T-cell (primary cell): ENCODE measurements around the gene SLC24A3. TPM values are rescaled to one million over a fixed set of nuclear protein-coding genes. Genes with fewer than 3 reads are reported as not detected.

Experiments
- ATAC-seq, 4 experiments: fragments of 200-7000 bp in 3 of 4; fragments of 150-1000 bp in 1 of 4; cut with Tn5 transposase; replicated peaks in 1 of 4; 1 replicate in 3 of 4; 2 replicates in 1 of 4; pipeline ENCODE4 v1.10.0; 2021; ENCODE audit warnings: moderate library complexity in 3 of 4, mild to moderate bottlenecking in 2 of 4, moderate number of reproducible peaks in 1 of 4
- CTCF ChIA-PET, 2 donors: fragments of 300-600 bp; sonication (Branson Sonifier 250); formaldehyde crosslinking; loops; one replicate each; lab custom pipeline; 2022; ENCODE audit warnings: antibody characterized with exemption in 2 of 2; lab: Charles Lee
- POLR2A ChIA-PET, 2 donors: fragments of 300-600 bp; sonication (Branson Sonifier 250); formaldehyde crosslinking; loops; one replicate each; lab custom pipeline; 2022; ENCODE audit warnings: antibody characterized with exemption in 2 of 2; lab: Charles Lee
- DNase-seq, 35 experiments: peaks; one replicate each; pipeline versions ENCODE4 v3.0.0 to v3.0.0-alpha.2; 2013 to 2023
- H3K27ac ChIP-seq: one replicate; pipeline ENCODE4 v1.5.1; 2013; ENCODE audit warnings: low read length
- H3K27me3 ChIP-seq, 2 experiments: replicated peaks in 1 of 2; 1 replicate in 1 of 2; 2 replicates in 1 of 2; pipeline versions ENCODE4 v1.6.1 to v1.7.0; 2013; ENCODE audit warnings: low read length in 1 of 2, mixed read lengths in 1 of 2; ENCODE audit not compliant: control insufficient read depth in 2 of 2, insufficient read depth in 2 of 2; ENCODE audit errors: extremely low read depth in 1 of 2
- H3K36me3 ChIP-seq, 2 donors: 1 replicate in 1 of 2; 2 replicates in 1 of 2; pipeline versions ENCODE4 v1.6.1 to v1.7.0; 2013; ENCODE audit warnings: low read length in 1 of 2; ENCODE audit not compliant: control insufficient read depth in 2 of 2, insufficient read depth in 1 of 2; ENCODE audit errors: extremely low read depth in 1 of 2
- H3K4me1 ChIP-seq, 2 experiments: 1 replicate in 1 of 2; 2 replicates in 1 of 2; pipeline versions ENCODE4 v1.6.1 to v1.7.0; 2013; ENCODE audit warnings: low read length in 2 of 2, mixed read lengths in 1 of 2; ENCODE audit not compliant: insufficient read depth in 2 of 2, control insufficient read depth in 1 of 2; ENCODE audit errors: extremely low read depth in 1 of 2
- H3K4me3 ChIP-seq, 2 donors: 1 replicate in 1 of 2; 2 replicates in 1 of 2; pipeline versions ENCODE4 v1.5.1 to v1.7.0; 2013; ENCODE audit warnings: mild to moderate bottlenecking in 2 of 2, low read length in 1 of 2, moderate library complexity in 1 of 2; ENCODE audit not compliant: control insufficient read depth in 1 of 2; ENCODE audit errors: extremely low read depth in 1 of 2
- H3K9me3 ChIP-seq: 2 replicates; pipeline ENCODE4 v1.7.0; 2013
- H3K27ac Mint-ChIP-seq, 2 donors: one replicate each; pipeline ENCODE4 v1.8.0; 2020 to 2021; ENCODE audit warnings: mild to moderate bottlenecking in 2 of 2, mixed read lengths in 2 of 2
- H3K27me3 Mint-ChIP-seq, 2 donors: one replicate each; pipeline ENCODE4 v1.8.0; 2021 to 2022; ENCODE audit warnings: mixed read lengths in 2 of 2
- H3K36me3 Mint-ChIP-seq: one replicate; pipeline ENCODE4 v1.8.0; 2021; ENCODE audit warnings: mixed read lengths
- H3K4me1 Mint-ChIP-seq, 3 donors: one replicate each; pipeline ENCODE4 v1.8.0; 2020 to 2022; ENCODE audit warnings: mixed read lengths in 3 of 3, mild to moderate bottlenecking in 1 of 3
- H3K4me3 Mint-ChIP-seq, 3 donors: one replicate each; pipeline ENCODE4 v1.8.0; 2020 to 2022; ENCODE audit warnings: mild to moderate bottlenecking in 3 of 3, mixed read lengths in 3 of 3, moderate library complexity in 3 of 3
- H3K9me3 Mint-ChIP-seq, 3 donors: one replicate each; pipeline ENCODE4 v1.8.0; 2020 to 2022; ENCODE audit warnings: mixed read lengths in 3 of 3
- WGBS: methylation state at CpG from one replicate; pipeline ENCODE4 v1.1.5; 2013; ENCODE audit warnings: missing lambda C conversion rate; ENCODE audit not compliant: insufficient coverage; 5-methylcytosine and 5-hydroxymethylcytosine counted together
- total RNA-seq, 35 experiments: library from RNA in 6 of 35; stranded (reverse) in 6 of 35; fragments of 120-200 nt in 1 of 35; gene quantifications; one replicate each; pipeline versions ENCODE4 v1.2.1 to v1.2.4 and lab custom pipeline; 2013 to 2026

Gene SLC24A3
- total RNA-seq, 5 donors from 2014 or later (not counting 1 experiment from before 2014, with no cell fraction given), result 0.06 to 0.25 (median 0.12) TPM

- no peak overlapping the region for H3K27ac ChIP-seq
- ChIA-PET POLR2A (no interaction called here), CTCF (interaction anchor here in 1 of 2 donors (1.0 kb wide), 1 partner anchor 455 kb away, joined by 3 read pairs; no protein-coding TSS in a partner anchor)
- no peak for ATAC-seq
- Mint-ChIP-seq H3K9me3 (no peaks in the 10 kb centered on the region), H3K27ac (no peak overlapping the region), H3K36me3 (no peaks in the 10 kb centered on the region), H3K4me3 (no peak overlapping the region), H3K4me1 (no peaks in the 10 kb centered on the region), H3K27me3 (peaks cover 22 to 30% of the 10 kb centered on the region in 2 donors)
- peaks cover 0 to 8% of the 10 kb centered on the region in 2 experiments for H3K27me3 ChIP-seq
- no peaks in the 10 kb centered on the region for H3K36me3 ChIP-seq
- no peaks in the 10 kb centered on the region for H3K4me1 ChIP-seq
- WGBS, result 6% methylated on average over 6 of the region's 8 CpGs
- H3K9me3 ChIP-seq, result no peaks in the 10 kb centered on the region
- H3K4me3 ChIP-seq, result no peak overlapping the region
- peak in 29 of 35 experiments; percentile 6 to 64 (median 31) for DNase-seq
Observed at GRCh38 chr20:19205981-19206396, 6.5 kb upstream of the SLC24A3 start.

- ATAC-seq, result no peak
- peaks cover 0 to 17% of the 10 kb centered on the region in 2 experiments for H3K27me3 ChIP-seq
- H3K27me3 Mint-ChIP-seq, result peaks cover 27 to 38% of the 10 kb centered on the region in 2 donors
- H3K4me3 Mint-ChIP-seq, result no peak overlapping the region
- no peaks in the 10 kb centered on the region for H3K36me3 Mint-ChIP-seq
- no peaks in the 10 kb centered on the region for H3K9me3 Mint-ChIP-seq
- no peak overlapping the region for H3K4me3 ChIP-seq
- ChIA-PET POLR2A (no interaction called here), CTCF (interaction anchor here in 1 of 2 donors (1.2 kb wide), 1 partner anchor 28 kb away, joined by 4 read pairs; no protein-coding TSS in a partner anchor)
- no peak overlapping the region for H3K27ac ChIP-seq
- H3K36me3 ChIP-seq, result no peaks in the 10 kb centered on the region
- no peaks in the 10 kb centered on the region for H3K9me3 ChIP-seq
- no peak for DNase-seq
- no CpG with 5 or more reads among the region's 1 CpG for WGBS
- H3K27ac Mint-ChIP-seq, result no peak overlapping the region
- peaks cover 0 to 4% (median 3%) of the 10 kb centered on the region in 3 donors for H3K4me1 Mint-ChIP-seq
- no peaks in the 10 kb centered on the region for H3K4me1 ChIP-seq
Observed at GRCh38 chr20:19207541-19207940, 4.9 kb upstream of the SLC24A3 start.

DNA sequence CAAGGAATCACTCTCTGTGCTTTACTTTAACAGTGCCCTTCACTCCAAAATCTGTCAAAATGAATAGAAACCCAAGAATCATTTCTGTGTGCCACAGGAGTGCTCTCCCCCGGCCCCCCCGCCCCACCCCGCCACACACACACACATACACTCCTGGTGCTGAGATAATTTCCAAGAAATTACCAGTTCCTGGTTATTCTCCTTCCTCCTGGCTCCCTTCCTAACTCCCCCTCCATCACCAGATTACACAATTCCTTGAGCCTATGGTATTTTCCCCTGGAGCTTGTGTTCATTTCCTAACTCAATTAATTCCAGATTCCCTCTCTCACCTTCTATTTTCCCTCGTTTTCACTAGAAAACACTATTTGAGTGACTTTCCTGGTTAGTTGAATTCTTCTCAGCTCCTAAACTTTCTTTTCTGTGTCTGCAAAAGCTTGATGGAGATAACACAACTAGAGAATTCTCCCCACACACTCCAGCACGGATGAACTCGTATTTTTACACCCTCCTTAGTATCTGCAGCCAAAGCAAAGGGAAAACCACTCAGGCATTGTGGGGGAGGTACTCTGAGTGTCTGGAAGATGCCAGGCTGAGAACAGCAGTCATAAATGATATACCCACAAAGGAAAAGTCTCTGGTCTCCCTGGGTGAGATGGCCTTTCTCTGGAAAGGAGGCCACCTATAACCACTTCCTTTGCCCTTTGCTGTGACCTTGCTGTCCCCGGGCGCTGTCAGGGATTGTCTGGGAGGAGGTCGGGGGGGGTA, 1.9 kb upstream of the SLC24A3 start:
- no peaks in the 10 kb centered on the region for H3K4me1 ChIP-seq
- no peaks in the 10 kb centered on the region for H3K9me3 ChIP-seq
- H3K36me3 ChIP-seq, result no peaks in the 10 kb centered on the region
- ChIA-PET CTCF (no interaction called here), POLR2A (no interaction called here)
- H3K4me3 ChIP-seq, result no peak overlapping the region
- peaks cover 2 to 29% of the 10 kb centered on the region in 2 experiments for H3K27me3 ChIP-seq
- no peaks in the 10 kb centered on the region for H3K9me3 Mint-ChIP-seq
- DNase-seq (no peak), ATAC-seq (no peak)
- no peak overlapping the region for H3K4me3 Mint-ChIP-seq
- no peaks in the 10 kb centered on the region for H3K36me3 Mint-ChIP-seq
- 80% methylated on average over 1 of the region's 9 CpGs for WGBS
- H3K27ac Mint-ChIP-seq, result no peak overlapping the region
- peaks cover 0 to 6% (median 3%) of the 10 kb centered on the region in 3 donors for H3K4me1 Mint-ChIP-seq
- H3K27me3 Mint-ChIP-seq, result peaks cover 37 to 48% of the 10 kb centered on the region in 2 donors
- H3K27ac ChIP-seq, result no peak overlapping the region

GRCh38 chr20:19211252-19211651, 1.2 kb upstream of the SLC24A3 start:
- WGBS, result 64% methylated on average over 3 of the region's 5 CpGs
- H3K27ac ChIP-seq, result no peak overlapping the region
- H3K4me1 ChIP-seq, result no peaks in the 10 kb centered on the region
- Mint-ChIP-seq H3K27me3 (peaks cover 37 to 47% of the 10 kb centered on the region in 2 donors), H3K9me3 (no peaks in the 10 kb centered on the region), H3K27ac (no peak overlapping the region), H3K4me1 (peaks cover 0 to 6% (median 3%) of the 10 kb centered on the region in 3 donors), H3K4me3 (peak overlapping the region in 1 of 3 donors; percentile 47), H3K36me3 (no peaks in the 10 kb centered on the region)
- no peak for ATAC-seq
- DNase-seq, result no peak
- H3K27me3 ChIP-seq, result peaks cover 2 to 25% of the 10 kb centered on the region in 2 experiments
- no peak overlapping the region for H3K4me3 ChIP-seq
- ChIA-PET POLR2A (no interaction called here), CTCF (no interaction called here)
- no peaks in the 10 kb centered on the region for H3K9me3 ChIP-seq
- no peaks in the 10 kb centered on the region for H3K36me3 ChIP-seq

- H3K4me1 Mint-ChIP-seq, result peaks cover 0 to 6% (median 3%) of the 10 kb centered on the region in 3 donors
- peaks cover 37 to 50% of the 10 kb centered on the region in 2 donors for H3K27me3 Mint-ChIP-seq
- peak overlapping the region in 1 of 3 donors; percentile 47 for H3K4me3 Mint-ChIP-seq
- H3K9me3 ChIP-seq, result no peaks in the 10 kb centered on the region
- POLR2A ChIA-PET, result no interaction called here
- CTCF ChIA-PET, result no interaction called here
- no peaks in the 10 kb centered on the region for H3K36me3 Mint-ChIP-seq
- H3K27ac ChIP-seq, result no peak overlapping the region
- WGBS, result 6% methylated on average over 53 of the region's 66 CpGs
- H3K9me3 Mint-ChIP-seq, result no peaks in the 10 kb centered on the region
- DNase-seq (no peak), ATAC-seq (peak in 1 of 4 experiments; percentile 13)
- peaks cover 2 to 24% of the 10 kb centered on the region in 2 experiments for H3K27me3 ChIP-seq
- no peak overlapping the region for H3K4me3 ChIP-seq
- H3K36me3 ChIP-seq, result no peaks in the 10 kb centered on the region
- no peak overlapping the region for H3K27ac Mint-ChIP-seq
- H3K4me1 ChIP-seq, result no peaks in the 10 kb centered on the region
Observed at GRCh38 chr20:19211661-19212468, 577 bp upstream of the SLC24A3 start.

- H3K27ac ChIP-seq, result no peak overlapping the region
- H3K27me3 ChIP-seq, result peaks cover 2 to 24% of the 10 kb centered on the region in 2 experiments
- Mint-ChIP-seq H3K4me3 (peak overlapping the region in 1 of 3 donors; percentile 26), H3K9me3 (no peaks in the 10 kb centered on the region), H3K27ac (no peak overlapping the region), H3K36me3 (no peaks in the 10 kb centered on the region), H3K4me1 (peaks cover 0 to 6% (median 3%) of the 10 kb centered on the region in 3 donors), H3K27me3 (peaks cover 40 to 55% of the 10 kb centered on the region in 2 donors)
- H3K9me3 ChIP-seq, result no peaks in the 10 kb centered on the region
- ChIA-PET CTCF (no interaction called here), POLR2A (no interaction called here)
- peak in 2 of 4 experiments; percentile 25 to 28 for ATAC-seq
- WGBS, result 13% methylated on average over 50 of the region's 58 CpGs
- H3K36me3 ChIP-seq, result no peaks in the 10 kb centered on the region
- DNase-seq, result peak in 8 of 35 experiments; percentile 4 to 39 (median 8)
- H3K4me1 ChIP-seq, result no peaks in the 10 kb centered on the region
- no peak overlapping the region for H3K4me3 ChIP-seq
Observed at GRCh38 chr20:19212821-19213502, 520 bp downstream of the SLC24A3 start.
